ENCODE data around the gene NDUFS7. TPM values are rescaled to one million over a fixed set of nuclear protein-coding genes. Genes with fewer than 3 reads are reported as not detected.

Gene NDUFS7
- total RNA-seq, 2 donors from 2014 or later = 147 to 202 TPM

DNA sequence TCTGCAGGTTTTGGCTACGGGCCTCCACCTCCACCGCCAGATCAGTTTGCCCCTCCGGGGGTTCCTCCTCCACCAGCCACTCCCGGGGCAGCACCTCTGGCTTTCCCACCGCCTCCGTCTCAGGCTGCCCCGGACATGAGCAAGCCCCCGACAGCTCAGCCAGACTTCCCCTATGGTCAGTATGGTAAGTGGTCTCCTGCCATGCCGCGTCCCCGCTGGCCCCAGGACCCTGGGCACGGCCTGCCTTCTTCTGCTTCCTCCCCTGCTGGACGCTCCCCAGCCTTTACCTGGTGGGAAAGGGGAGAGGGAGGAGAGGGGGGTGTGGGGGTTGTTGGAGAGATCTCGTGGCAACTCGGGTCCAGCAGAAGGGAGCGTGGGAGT lies 48.8 kb downstream of the NDUFS7 start:
- H3K4me3 ChIP-seq = no peak overlapping the region
- intact Hi-C loops (cut with DNase I) = no loop called here
- no peaks in the 10 kb centered on the region for H3K4me1 ChIP-seq (replicated peaks)
- TF ChIP-seq, protein P1, sequence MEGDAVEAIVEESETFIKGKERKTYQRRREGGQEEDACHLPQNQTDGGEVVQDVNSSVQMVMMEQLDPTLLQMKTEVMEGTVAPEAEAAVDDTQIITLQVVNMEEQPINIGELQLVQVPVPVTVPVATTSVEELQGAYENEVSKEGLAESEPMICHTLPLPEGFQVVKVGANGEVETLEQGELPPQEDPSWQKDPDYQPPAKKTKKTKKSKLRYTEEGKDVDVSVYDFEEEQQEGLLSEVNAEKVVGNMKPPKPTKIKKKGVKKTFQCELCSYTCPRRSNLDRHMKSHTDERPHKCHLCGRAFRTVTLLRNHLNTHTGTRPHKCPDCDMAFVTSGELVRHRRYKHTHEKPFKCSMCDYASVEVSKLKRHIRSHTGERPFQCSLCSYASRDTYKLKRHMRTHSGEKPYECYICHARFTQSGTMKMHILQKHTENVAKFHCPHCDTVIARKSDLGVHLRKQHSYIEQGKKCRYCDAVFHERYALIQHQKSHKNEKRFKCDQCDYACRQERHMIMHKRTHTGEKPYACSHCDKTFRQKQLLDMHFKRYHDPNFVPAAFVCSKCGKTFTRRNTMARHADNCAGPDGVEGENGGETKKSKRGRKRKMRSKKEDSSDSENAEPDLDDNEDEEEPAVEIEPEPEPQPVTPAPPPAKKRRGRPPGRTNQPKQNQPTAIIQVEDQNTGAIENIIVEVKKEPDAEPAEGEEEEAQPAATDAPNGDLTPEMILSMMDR (IDR thresholded peaks at IDR 0.05) = no peak
- no peak for TF ChIP-seq POLR2A (IDR thresholded peaks at IDR 0.05)
- no peak for TF ChIP-seq POLR2AphosphoS5 (IDR thresholded peaks at IDR 0.05)
- H3K27ac ChIP-seq = no peak overlapping the region
- 89% methylated on average over 16 of the region's 16 CpGs for WGBS
- H3K9me3 ChIP-seq = no peaks in the 10 kb centered on the region
- peaks cover 6 to 32% of the 10 kb centered on the region in 2 donors for H3K36me3 ChIP-seq
- no peaks in the 10 kb centered on the region for H3K27me3 ChIP-seq (replicated peaks; ENCODE audit: insufficient read depth)
- DNase-seq (ENCODE audit: low spot score) = no peak

DNA sequence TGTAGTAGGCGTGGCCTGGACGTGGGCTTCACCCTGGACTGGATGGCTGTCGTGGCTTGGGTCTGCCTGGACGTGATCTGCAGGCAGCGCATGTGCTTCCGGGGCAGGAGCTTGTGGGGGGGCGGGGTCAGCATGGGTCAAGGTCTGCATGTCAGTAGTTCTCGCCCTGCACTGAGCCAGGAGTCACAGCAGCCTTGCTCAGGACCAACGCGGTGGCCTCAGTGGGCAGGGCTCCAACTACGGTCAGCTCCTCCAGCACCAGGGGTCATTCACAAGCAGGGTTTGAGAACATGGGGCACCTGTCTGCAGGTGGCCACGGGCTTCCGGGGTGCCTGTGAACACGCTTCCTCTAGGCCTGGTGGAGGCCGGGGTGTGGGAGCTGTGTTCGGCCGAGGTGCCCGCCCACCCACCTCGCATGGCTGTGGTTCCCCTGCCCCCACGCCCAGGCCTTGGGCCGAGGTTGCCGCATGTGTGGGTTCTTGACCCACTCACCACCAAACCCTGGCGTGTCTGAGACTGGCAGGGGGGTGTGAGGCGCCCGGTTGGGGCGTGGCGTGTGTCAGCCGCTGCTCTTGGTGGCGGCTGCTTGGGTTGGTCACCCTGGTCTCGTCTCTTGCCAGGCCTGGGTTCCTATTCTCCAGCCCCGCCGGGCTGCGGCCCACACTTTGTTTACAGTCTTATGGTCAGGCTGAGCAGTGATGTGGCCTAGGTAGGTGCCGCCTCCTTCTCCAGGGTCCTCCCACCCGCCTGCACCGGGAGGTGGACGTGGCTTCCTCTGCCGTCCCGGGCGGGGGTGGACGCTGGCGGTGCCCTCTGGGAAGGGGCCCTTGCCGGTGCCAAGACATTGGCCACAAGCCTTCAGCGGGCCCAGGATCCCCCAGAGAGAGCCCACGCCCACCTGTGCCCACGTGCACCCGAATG lies 49.7 kb downstream of the NDUFS7 start:
- Histone ChIP-seq H3K4me1 (replicated peaks) (no peaks in the 10 kb centered on the region), H3K27ac (no peak overlapping the region), H3K9me3 (no peaks in the 10 kb centered on the region), H3K4me3 (no peak overlapping the region), H3K36me3 (peaks cover 6 to 32% of the 10 kb centered on the region in 2 donors), H3K27me3 (replicated peaks; ENCODE audit: insufficient read depth) (no peaks in the 10 kb centered on the region)
- no peak for DNase-seq (ENCODE audit: low spot score)
- intact Hi-C loops (cut with DNase I) = no loop called here
- WGBS = 82% methylated on average over 42 of the region's 47 CpGs
- TF ChIP-seq, protein P1 (IDR thresholded peaks at IDR 0.05) = no peak
- TF ChIP-seq POLR2AphosphoS5 (IDR thresholded peaks at IDR 0.05) (no peak), POLR2A (IDR thresholded peaks at IDR 0.05) (no peak)

DNA sequence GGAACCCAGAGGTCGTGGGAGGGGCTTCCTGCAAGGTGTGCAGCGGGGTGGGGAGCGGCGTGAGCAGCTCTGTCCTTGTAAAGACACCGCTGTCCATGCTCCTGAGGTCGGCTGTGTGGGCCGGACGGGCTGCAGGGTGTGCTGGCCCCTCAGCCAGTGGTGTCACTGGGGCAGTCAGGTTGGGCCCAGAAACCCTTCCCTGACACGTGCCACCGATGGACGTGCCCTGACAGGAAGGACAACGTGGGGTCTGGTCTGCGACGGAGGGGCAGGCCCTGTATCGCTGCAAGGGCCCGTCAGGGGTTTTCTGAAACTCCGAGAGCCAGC lies 50.3 kb downstream of the NDUFS7 start:
- TF ChIP-seq POLR2AphosphoS5 (IDR thresholded peaks at IDR 0.05) (no peak), POLR2A (IDR thresholded peaks at IDR 0.05) (no peak)
- TF ChIP-seq, protein P1 (IDR thresholded peaks at IDR 0.05) = no peak
- Histone ChIP-seq H3K4me1 (replicated peaks) (peaks cover under 1% of the 10 kb centered on the region), H3K36me3 (peaks cover 6 to 32% of the 10 kb centered on the region in 2 donors), H3K27ac (no peak overlapping the region), H3K9me3 (no peaks in the 10 kb centered on the region), H3K27me3 (replicated peaks; ENCODE audit: insufficient read depth) (no peaks in the 10 kb centered on the region), H3K4me3 (no peak overlapping the region)
- WGBS = 84% methylated on average over 16 of the region's 17 CpGs
- intact Hi-C loops (cut with DNase I) = no loop called here
- no peak for DNase-seq (ENCODE audit: low spot score)

DNA sequence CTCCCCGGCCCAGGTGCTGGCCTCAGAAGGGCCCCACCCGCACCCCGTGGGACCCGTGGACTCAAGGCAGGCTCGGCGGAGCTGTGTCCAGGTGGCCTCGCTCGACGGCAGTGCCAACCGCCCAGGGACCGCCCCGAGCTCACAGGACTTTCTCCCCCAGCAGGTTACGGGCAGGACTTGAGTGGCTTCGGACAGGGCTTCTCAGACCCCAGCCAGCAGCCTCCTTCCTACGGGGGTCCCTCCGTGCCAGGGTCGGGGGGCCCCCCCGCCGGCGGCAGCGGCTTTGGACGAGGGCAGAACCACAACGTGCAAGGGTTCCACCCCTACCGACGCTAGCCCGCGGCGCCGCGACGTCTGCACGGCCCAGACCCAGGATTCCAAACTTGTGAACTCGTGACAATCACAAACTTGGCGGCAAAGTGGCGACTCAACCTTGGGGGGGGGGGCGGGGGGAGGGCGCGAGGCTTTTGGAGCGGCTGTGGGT lies 50.9 kb downstream of the NDUFS7 start:
- intact Hi-C loops (cut with DNase I) = loop anchor here (5.0 kb wide), 1 partner anchor 157 kb away; the partner anchor contains the start of gene FAM174C
- Histone ChIP-seq H3K9me3 (no peaks in the 10 kb centered on the region), H3K36me3 (peaks cover 6 to 32% of the 10 kb centered on the region in 2 donors), H3K27me3 (replicated peaks; ENCODE audit: insufficient read depth) (no peaks in the 10 kb centered on the region), H3K4me3 (no peak overlapping the region), H3K4me1 (replicated peaks) (peaks cover 7% of the 10 kb centered on the region), H3K27ac (no peak overlapping the region)
- 86% methylated on average over 39 of the region's 39 CpGs for WGBS
- DNase-seq (ENCODE audit: low spot score) = no peak
- no peak for TF ChIP-seq POLR2AphosphoS5 (IDR thresholded peaks at IDR 0.05)
- TF ChIP-seq POLR2A (IDR thresholded peaks at IDR 0.05) = no peak
- TF ChIP-seq, protein P1 (IDR thresholded peaks at IDR 0.05) = no peak

Measured in prostate gland (tissue), 2 donors.